Measurements from ENCODE around the gene ADK.

DNA sequence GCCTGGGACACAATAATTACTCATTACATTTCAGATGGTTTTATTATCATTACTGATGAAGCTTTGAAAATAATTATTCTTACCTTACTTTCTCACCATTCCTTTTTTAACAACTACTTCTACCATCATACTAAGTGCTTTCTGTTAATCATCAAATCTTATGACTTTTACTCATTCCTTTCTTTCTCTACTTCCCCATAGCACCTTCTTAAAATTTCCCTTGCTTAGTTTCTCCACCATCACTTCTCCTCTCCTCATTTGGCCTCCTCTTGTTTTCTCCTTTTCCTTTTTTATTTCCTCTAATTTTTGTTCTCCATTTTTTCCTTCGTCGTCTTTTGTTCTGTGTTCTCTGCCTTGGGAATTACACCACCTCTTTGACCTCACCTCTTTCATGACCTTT, 372.2 kb downstream of the ADK start:
- TF ChIP-seq, protein P1, sequence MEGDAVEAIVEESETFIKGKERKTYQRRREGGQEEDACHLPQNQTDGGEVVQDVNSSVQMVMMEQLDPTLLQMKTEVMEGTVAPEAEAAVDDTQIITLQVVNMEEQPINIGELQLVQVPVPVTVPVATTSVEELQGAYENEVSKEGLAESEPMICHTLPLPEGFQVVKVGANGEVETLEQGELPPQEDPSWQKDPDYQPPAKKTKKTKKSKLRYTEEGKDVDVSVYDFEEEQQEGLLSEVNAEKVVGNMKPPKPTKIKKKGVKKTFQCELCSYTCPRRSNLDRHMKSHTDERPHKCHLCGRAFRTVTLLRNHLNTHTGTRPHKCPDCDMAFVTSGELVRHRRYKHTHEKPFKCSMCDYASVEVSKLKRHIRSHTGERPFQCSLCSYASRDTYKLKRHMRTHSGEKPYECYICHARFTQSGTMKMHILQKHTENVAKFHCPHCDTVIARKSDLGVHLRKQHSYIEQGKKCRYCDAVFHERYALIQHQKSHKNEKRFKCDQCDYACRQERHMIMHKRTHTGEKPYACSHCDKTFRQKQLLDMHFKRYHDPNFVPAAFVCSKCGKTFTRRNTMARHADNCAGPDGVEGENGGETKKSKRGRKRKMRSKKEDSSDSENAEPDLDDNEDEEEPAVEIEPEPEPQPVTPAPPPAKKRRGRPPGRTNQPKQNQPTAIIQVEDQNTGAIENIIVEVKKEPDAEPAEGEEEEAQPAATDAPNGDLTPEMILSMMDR (IDR thresholded peaks at IDR 0.05; ENCODE audit: poor library complexity) = no peak
- no peak for TF ChIP-seq EZH2 (IDR thresholded peaks at IDR 0.05; ENCODE audit: borderline replicate concordance)
